HepG2 (cell line): ENCODE data around the gene EIF3L. TPM values are rescaled to one million over a fixed set of nuclear protein-coding genes. Genes with fewer than 3 reads are reported as not detected.
A peak's percentile ranks its signal among the peaks of the same experiment; 100 is the strongest.

ENCODE experiments used
- BCL6 ChIP-seq: IDR thresholded peaks from 2 replicates; pipeline ENCODE4 v1.6.1; 2016; ENCODE audit warnings: missing genetic modification reagents, missing compliant biosample characterization
- CCDC6 ChIP-seq: sonication (generic); formaldehyde crosslinking; IDR thresholded peaks from 2 replicates; pipeline ENCODE4 v1.8.1; 2022; ENCODE audit warnings: mild to moderate bottlenecking, missing genetic modification reagents, moderate library complexity
- GRHL1 ChIP-seq: sonication (generic); formaldehyde crosslinking; conservative IDR thresholded peaks from 2 replicates; pipeline ENCODE4 v1.8.0; 2022; ENCODE audit warnings: missing genetic modification reagents
- HBP1 ChIP-seq: IDR thresholded peaks from 2 replicates; pipeline ENCODE4 v1.6.1; 2016; ENCODE audit warnings: low read depth, control low read depth
- HNF4G ChIP-seq, 2 experiments: sonication (generic) in 1 of 2; formaldehyde crosslinking in 1 of 2; IDR thresholded peaks; 2 replicates each; pipeline versions ENCODE4 v1.4.0 to v1.6.1; 2011 to 2020; ENCODE audit warnings: borderline replicate concordance in 2 of 2, low read depth in 2 of 2, mild to moderate bottlenecking in 2 of 2, low read length in 1 of 2, missing genetic modification reagents in 1 of 2, moderate library complexity in 1 of 2
- RFXAP ChIP-seq: sonication (generic); formaldehyde crosslinking; IDR thresholded peaks from 2 replicates; pipeline ENCODE4 v1.4.0; 2020; ENCODE audit warnings: missing genetic modification reagents, borderline replicate concordance
- SIN3A ChIP-seq: IDR thresholded peaks from 2 replicates; pipeline ENCODE4 v1.6.1; 2011; ENCODE audit warnings: low read depth, mild to moderate bottlenecking, control low read depth, low read length, borderline replicate concordance
- SP1 ChIP-seq, 2 experiments: fragments of 450-650 bp in 1 of 2; sonication (generic) in 1 of 2; formaldehyde crosslinking in 1 of 2; IDR thresholded peaks; 2 replicates each; pipeline versions ENCODE4 v1.4.0 to v1.6.1; 2016 to 2020; ENCODE audit warnings: missing genetic modification reagents in 1 of 2
- TOPORS ChIP-seq: sonication (generic); formaldehyde crosslinking; IDR thresholded peaks from 2 replicates; pipeline ENCODE4 v1.8.0; 2023; ENCODE audit warnings: mild to moderate bottlenecking, missing genetic modification reagents
- ZNF558 ChIP-seq: sonication (generic); formaldehyde crosslinking; IDR thresholded peaks from 2 replicates; pipeline ENCODE4 v1.9.0; 2022; ENCODE audit warnings: mild to moderate bottlenecking, missing genetic modification reagents, borderline replicate concordance
- ZNF709 ChIP-seq: sonication (generic); formaldehyde crosslinking; IDR thresholded peaks from 2 replicates; pipeline ENCODE4 v1.5.0; 2020; ENCODE audit warnings: mild to moderate bottlenecking, missing genetic modification reagents
- ZNF772 ChIP-seq: sonication (generic); formaldehyde crosslinking; IDR thresholded peaks from 2 replicates; pipeline ENCODE4 v1.5.0; 2020; ENCODE audit warnings: mild to moderate bottlenecking, missing genetic modification reagents
- ZNF878 ChIP-seq: sonication (generic); formaldehyde crosslinking; IDR thresholded peaks from 2 replicates; pipeline ENCODE4 v1.8.1; 2023; ENCODE audit warnings: mild to moderate bottlenecking, missing genetic modification reagents, moderate library complexity
- polyA plus RNA-seq, 8 experiments: library from polyadenylated mRNA; depleted of rRNA in 3 of 8; stranded (reverse) in 7 of 8; unstranded in 1 of 8; fragments of >200 nt; fragmentation: Illumina TruSeq in 4 of 8; extraction: Trizol in 4 of 8; gene quantifications; 2 replicates each; pipeline versions ENCODE4 v1.2.1 to v1.2.3, GENCODE V29; 2011 to 2016; ENCODE audit warnings: low read depth in 4 of 8, missing spikeins in 1 of 8, mixed read lengths in 1 of 8; ENCODE audit not compliant: insufficient read depth in 1 of 8
- total RNA-seq, 5 experiments: library from RNA; depleted of rRNA; stranded (reverse); fragments of >200 nt; fragmentation: Illumina TruSeq; extraction: Trizol; gene quantifications; 2 replicates each; pipeline ENCODE4 v1.2.3, GENCODE V29; 2016; ENCODE audit warnings: low read depth in 1 of 5
- TF ChIP-seq, protein P1 (sequence below): sonication (generic); formaldehyde crosslinking; IDR thresholded peaks from 2 replicates; pipeline ENCODE4 v1.4.0; 2020; ENCODE audit warnings: missing genetic modification reagents, borderline replicate concordance
- TF ChIP-seq, protein P2 (sequence below), 2 experiments: sonication (generic) in 1 of 2; formaldehyde crosslinking in 1 of 2; IDR thresholded peaks; 2 replicates each; pipeline versions ENCODE4 v1.4.0 to v1.6.1; 2016 to 2020; ENCODE audit warnings: borderline replicate concordance in 1 of 2, low read depth in 1 of 2, mild to moderate bottlenecking in 1 of 2, missing genetic modification reagents in 1 of 2

Gene EIF3L
- total and polyA plus RNA-seq, 2 of the 13 experiments (the other 11 are each of a cell fraction or from before 2014, with no cell fraction given) = 514 to 793 TPM

DNA sequence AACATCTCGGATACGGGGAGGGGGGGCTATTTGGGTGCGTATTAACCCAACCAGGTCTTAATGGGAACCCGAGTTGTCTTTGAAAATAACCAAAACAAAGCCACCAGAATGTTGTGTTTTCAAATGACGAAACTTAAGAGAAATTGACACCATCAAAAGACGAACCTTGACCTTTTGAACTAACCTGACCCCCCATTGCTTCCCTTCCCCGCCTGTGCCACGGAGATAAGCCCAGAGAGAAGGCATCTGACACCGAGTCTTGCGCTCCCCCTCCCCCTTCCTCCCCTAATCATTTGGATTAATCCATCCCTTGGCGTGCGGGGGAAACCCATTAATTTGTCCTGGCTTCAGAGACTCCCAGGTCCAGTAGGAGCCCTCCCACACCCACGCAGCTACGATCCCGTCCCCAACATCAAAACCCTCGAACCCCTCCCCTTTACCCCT, 46.0 kb upstream of the EIF3L start (continued):
- 0 out of 2 replicates have a peak, but pooled peaks have one; percentile 5 for TF ChIP-seq RFXAP (CRISPR knock-in tag)
- TF ChIP-seq ZNF709 = 0 out of 2 replicates have a peak, but pooled peaks have one; percentile 25
- TF ChIP-seq ZNF878 = 0 out of 2 replicates have a peak, but pooled peaks have one; percentile 44
- no peak for TF ChIP-seq HBP1 (CRISPR knock-in tag)
- TF ChIP-seq ZNF558 (CRISPR knock-in tag) = peak; percentile 58; the same call in 1 of the 2 replicates
- 0 out of 2 replicates have a peak, but pooled peaks have one; percentile 26 for TF ChIP-seq BCL6 (CRISPR knock-in tag)
- TF ChIP-seq, protein P1, sequence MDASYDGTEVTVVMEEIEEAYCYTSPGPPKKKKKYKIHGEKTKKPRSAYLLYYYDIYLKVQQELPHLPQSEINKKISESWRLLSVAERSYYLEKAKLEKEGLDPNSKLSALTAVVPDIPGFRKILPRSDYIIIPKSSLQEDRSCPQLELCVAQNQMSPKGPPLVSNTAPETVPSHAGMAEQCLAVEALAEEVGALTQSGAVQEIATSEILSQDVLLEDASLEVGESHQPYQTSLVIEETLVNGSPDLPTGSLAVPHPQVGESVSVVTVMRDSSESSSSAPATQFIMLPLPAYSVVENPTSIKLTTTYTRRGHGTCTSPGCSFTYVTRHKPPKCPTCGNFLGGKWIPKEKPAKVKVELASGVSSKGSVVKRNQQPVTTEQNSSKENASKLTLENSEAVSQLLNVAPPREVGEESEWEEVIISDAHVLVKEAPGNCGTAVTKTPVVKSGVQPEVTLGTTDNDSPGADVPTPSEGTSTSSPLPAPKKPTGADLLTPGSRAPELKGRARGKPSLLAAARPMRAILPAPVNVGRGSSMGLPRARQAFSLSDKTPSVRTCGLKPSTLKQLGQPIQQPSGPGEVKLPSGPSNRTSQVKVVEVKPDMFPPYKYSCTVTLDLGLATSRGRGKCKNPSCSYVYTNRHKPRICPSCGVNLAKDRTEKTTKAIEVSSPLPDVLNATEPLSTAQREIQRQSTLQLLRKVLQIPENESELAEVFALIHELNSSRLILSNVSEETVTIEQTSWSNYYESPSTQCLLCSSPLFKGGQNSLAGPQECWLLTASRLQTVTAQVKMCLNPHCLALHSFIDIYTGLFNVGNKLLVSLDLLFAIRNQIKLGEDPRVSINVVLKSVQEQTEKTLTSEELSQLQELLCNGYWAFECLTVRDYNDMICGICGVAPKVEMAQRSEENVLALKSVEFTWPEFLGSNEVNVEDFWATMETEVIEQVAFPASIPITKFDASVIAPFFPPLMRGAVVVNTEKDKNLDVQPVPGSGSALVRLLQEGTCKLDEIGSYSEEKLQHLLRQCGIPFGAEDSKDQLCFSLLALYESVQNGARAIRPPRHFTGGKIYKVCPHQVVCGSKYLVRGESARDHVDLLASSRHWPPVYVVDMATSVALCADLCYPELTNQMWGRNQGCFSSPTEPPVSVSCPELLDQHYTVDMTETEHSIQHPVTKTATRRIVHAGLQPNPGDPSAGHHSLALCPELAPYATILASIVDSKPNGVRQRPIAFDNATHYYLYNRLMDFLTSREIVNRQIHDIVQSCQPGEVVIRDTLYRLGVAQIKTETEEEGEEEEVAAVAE (CRISPR knock-in tag) = no peak
- TF ChIP-seq HNF4G (IDR thresholded peaks at IDR 0.05; ENCODE audit: borderline replicate concordance, low read depth, low read length) = peak; percentile 81
- TF ChIP-seq HNF4G (CRISPR knock-in tag; IDR thresholded peaks at IDR 0.05; ENCODE audit: borderline replicate concordance, low read depth) = no peak
- peak; percentile 21; the same call in 1 of the 2 replicates for TF ChIP-seq CCDC6 (CRISPR knock-in tag)
- TF ChIP-seq ZNF772 = peak; percentile 74; the same call in 1 of the 2 replicates
- TF ChIP-seq SIN3A = peak; percentile 68; the same call in 1 of the 2 replicates
- TF ChIP-seq SP1 (IDR thresholded peaks at IDR 0.05) = no peak
- no peak for TF ChIP-seq SP1 (CRISPR knock-in tag; IDR thresholded peaks at IDR 0.05)
- TF ChIP-seq, protein P2, sequence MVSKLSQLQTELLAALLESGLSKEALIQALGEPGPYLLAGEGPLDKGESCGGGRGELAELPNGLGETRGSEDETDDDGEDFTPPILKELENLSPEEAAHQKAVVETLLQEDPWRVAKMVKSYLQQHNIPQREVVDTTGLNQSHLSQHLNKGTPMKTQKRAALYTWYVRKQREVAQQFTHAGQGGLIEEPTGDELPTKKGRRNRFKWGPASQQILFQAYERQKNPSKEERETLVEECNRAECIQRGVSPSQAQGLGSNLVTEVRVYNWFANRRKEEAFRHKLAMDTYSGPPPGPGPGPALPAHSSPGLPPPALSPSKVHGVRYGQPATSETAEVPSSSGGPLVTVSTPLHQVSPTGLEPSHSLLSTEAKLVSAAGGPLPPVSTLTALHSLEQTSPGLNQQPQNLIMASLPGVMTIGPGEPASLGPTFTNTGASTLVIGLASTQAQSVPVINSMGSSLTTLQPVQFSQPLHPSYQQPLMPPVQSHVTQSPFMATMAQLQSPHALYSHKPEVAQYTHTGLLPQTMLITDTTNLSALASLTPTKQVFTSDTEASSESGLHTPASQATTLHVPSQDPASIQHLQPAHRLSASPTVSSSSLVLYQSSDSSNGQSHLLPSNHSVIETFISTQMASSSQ (IDR thresholded peaks at IDR 0.05; ENCODE audit: low read depth) = no peak
- TF ChIP-seq, protein P2 (CRISPR knock-in tag; IDR thresholded peaks at IDR 0.05; ENCODE audit: borderline replicate concordance) = no peak
- no peak for TF ChIP-seq GRHL1 (CRISPR knock-in tag)
- TF ChIP-seq TOPORS = 0 out of 2 replicates have a peak, but pooled peaks have one; percentile 53
